GM04503 (cell line): Measurements from ENCODE around the gene FOXN3.

ENCODE experiments used
- DNase-seq: peaks from one replicate; pipeline ENCODE4 v3.0.0-alpha.2; 2012; ENCODE audit warnings: low read depth

FOXN3 gene

GRCh38 chr14:89417091-89417464 is at the start of gene FOXN3:
FOXN3 (minus strand) TSS chr14:89417233; CDS start chr14:89412476, 4,757 bp downstream.
- peak; percentile 55 for DNase-seq

GRCh38 chr14:89466484-89466883 is 49.5 kb upstream of the FOXN3 start:
- no peak for DNase-seq

- no peak for DNase-seq
Measured at GRCh38 chr14:89465876-89466275, 48.8 kb upstream of the FOXN3 start.

- DNase-seq: no peak
Measured at GRCh38 chr14:89461256-89461655, 44.2 kb upstream of the FOXN3 start.

GRCh38 chr14:89458713-89459420 is 41.8 kb upstream of the FOXN3 start:
- no peak for DNase-seq

GRCh38 chr14:89457007-89457406 is 40.0 kb upstream of the FOXN3 start:
- no peak for DNase-seq

- no peak for DNase-seq
Measured at GRCh38 chr14:89455412-89455811, 38.4 kb upstream of the FOXN3 start.

GRCh38 chr14:89454996-89455395 is 38.0 kb upstream of the FOXN3 start:
- DNase-seq: no peak

- DNase-seq: no peak
Measured at GRCh38 chr14:89452281-89452680, 35.2 kb upstream of the FOXN3 start.

GRCh38 chr14:89451229-89451628 is 34.2 kb upstream of the FOXN3 start:
- DNase-seq: no peak

- no peak for DNase-seq
Measured at GRCh38 chr14:89447182-89447944, 30.3 kb upstream of the FOXN3 start.

GRCh38 chr14:89445273-89445973 is 28.4 kb upstream of the FOXN3 start:
- no peak for DNase-seq

GRCh38 chr14:89444516-89445125 is 27.6 kb upstream of the FOXN3 start:
- DNase-seq: no peak

- DNase-seq: no peak
Measured at GRCh38 chr14:89444044-89444443, 27.0 kb upstream of the FOXN3 start.

GRCh38 chr14:89443042-89443629 is 26.1 kb upstream of the FOXN3 start:
- no peak for DNase-seq

GRCh38 chr14:89442280-89442679 is 25.2 kb upstream of the FOXN3 start:
- no peak for DNase-seq

GRCh38 chr14:89440986-89441909 is 24.2 kb upstream of the FOXN3 start:
- DNase-seq: no peak

GRCh38 chr14:89435892-89436656 is 19.0 kb upstream of the FOXN3 start:
- DNase-seq: no peak

- DNase-seq: no peak
Measured at GRCh38 chr14:89435492-89435891, 18.5 kb upstream of the FOXN3 start.

- no peak for DNase-seq
Measured at GRCh38 chr14:89432226-89432625, 15.2 kb upstream of the FOXN3 start.
